HG03060 (cell line): ENCODE results near the gene FOLR2.
"Not testable (repeated sequence)": the region's sequence is repeated elsewhere in the genome, so short reads cannot be mapped to it uniquely, and the experiment has no call there.

Source experiments
- ATAC-seq: cut with Tn5 transposase; IDR thresholded peaks from one replicate; pipeline ENCODE4 v1.9.1; 2021; ENCODE audit warnings: low read depth, moderate number of reproducible peaks; ENCODE audit not compliant: unreplicated experiment

FOLR2 gene

GRCh38 chr11:72266960-72267359 lies 50.4 kb downstream of the FOLR2 start:
- not testable (repeated sequence) for ATAC-seq

GRCh38 chr11:72267956-72268617 lies 51.5 kb downstream of the FOLR2 start:
- no peak for ATAC-seq
